OCI-LY7 (cell line): Measurements from ENCODE around the gene AOAH. TPM values are rescaled to one million over a fixed set of nuclear protein-coding genes. Genes with fewer than 3 reads are reported as not detected.

ENCODE experiments used
- BruUV-seq: library from RNA; stranded (reverse); fragments of 400-500 nt; replicated peaks from 2 replicates; lab custom pipeline; 2021; lab: Mats Ljungman, UMichigan
- CTCF ChIA-PET: fragments of 300-600 bp; sonication (Branson Sonifier 250); formaldehyde crosslinking; loops from one replicate; lab custom pipeline; 2022; ENCODE audit warnings: antibody characterized with exemption; ENCODE audit not compliant: unreplicated experiment; lab: Charles Lee
- POLR2A ChIA-PET: fragments of 300-600 bp; sonication (Branson Sonifier 250); formaldehyde crosslinking; loops from one replicate; lab custom pipeline; 2022; ENCODE audit warnings: antibody characterized with exemption; lab: Charles Lee
- DNase-seq: peaks from one replicate; pipeline ENCODE4 v3.0.0-alpha.2; 2015; ENCODE audit warnings: low spot score
- H2AFZ ChIP-seq: fragments of 200-600 bp; sonication (generic), shearing (Covaris generic); 2 replicates; pipeline ENCODE4 v1.6.1; 2014; ENCODE audit warnings: mild to moderate bottlenecking, antibody characterized with exemption, low read length, moderate library complexity
- H3K27ac ChIP-seq: fragments of 200-600 bp; sonication (generic); 2 replicates; pipeline ENCODE4 v1.5.1; 2014; ENCODE audit warnings: mixed run types, low read depth, mild to moderate bottlenecking, moderate library complexity, low read length, inconsistent platforms; ENCODE audit not compliant: poor library complexity, severe bottlenecking
- H3K36me3 ChIP-seq: fragments of 200-600 bp; sonication (generic); 2 replicates; pipeline ENCODE4 v1.6.1; 2014; ENCODE audit warnings: mild to moderate bottlenecking, antibody characterized with exemption, low read length, moderate library complexity, mixed read lengths; ENCODE audit not compliant: insufficient read depth
- H3K4me1 ChIP-seq: fragments of 200-600 bp; sonication (generic); 2 replicates; pipeline ENCODE4 v1.5.1; 2014; ENCODE audit warnings: mild to moderate bottlenecking, low read length; ENCODE audit not compliant: insufficient read depth, poor library complexity, severe bottlenecking
- H3K4me2 ChIP-seq: fragments of 200-600 bp; sonication (generic); 2 replicates; pipeline ENCODE4 v1.6.1; 2014; ENCODE audit warnings: mild to moderate bottlenecking, low read length
- H3K4me3 ChIP-seq: fragments of 200-600 bp; sonication (generic); 2 replicates; pipeline ENCODE4 v1.5.1; 2014; ENCODE audit warnings: mild to moderate bottlenecking, low read depth, low read length; ENCODE audit not compliant: poor library complexity, severe bottlenecking
- H3K79me2 ChIP-seq: fragments of 200-600 bp; sonication (generic); 2 replicates; pipeline ENCODE4 v1.6.1; 2016; ENCODE audit warnings: low read depth, mild to moderate bottlenecking, low read length, moderate library complexity, mixed read lengths; ENCODE audit not compliant: insufficient read depth
- H3K9me2 ChIP-seq: fragments of 200-600 bp; sonication (generic); 2 replicates; pipeline ENCODE4 v1.6.1; 2016; ENCODE audit warnings: mild to moderate bottlenecking, low read length, mixed read lengths; ENCODE audit not compliant: insufficient read depth
- H3K9me3 ChIP-seq: fragments of 200-600 bp; sonication (generic); 2 replicates; pipeline ENCODE4 v1.6.1; 2014; ENCODE audit warnings: mild to moderate bottlenecking, mixed run types, low read length, mixed read lengths
- H4K20me1 ChIP-seq: fragments of 200-600 bp; sonication (generic); 2 replicates; pipeline ENCODE4 v1.6.1; 2014; ENCODE audit warnings: mild to moderate bottlenecking, antibody characterized with exemption, low read length, moderate library complexity, mixed read lengths; ENCODE audit not compliant: insufficient read depth
- EZH2phosphoT487 ChIP-seq: fragments of 200-600 bp; sonication (generic); IDR thresholded peaks from 2 replicates; pipeline ENCODE4 v1.6.1; 2018; ENCODE audit warnings: low read depth, borderline replicate concordance, mild to moderate bottlenecking, mixed run types, antibody characterized with exemption, low read length, moderate library complexity, mixed read lengths
- intact Hi-C: fragments of 100-400 bp; cut with micrococcal nuclease; formaldehyde crosslinking; loops from one replicate; pipeline ENCODE4 v1.10.0; 2022; ENCODE audit not compliant: unreplicated experiment
- total RNA-seq, 2 experiments: library from RNA; depleted of rRNA in 1 of 2; stranded (reverse); fragments of >200 nt in 1 of 2; shearing (Covaris generic) in 1 of 2; gene quantifications; 2 replicates each; pipeline ENCODE4 v1.2.3, GENCODE V29; 2014 to 2022
- TF ChIP-seq, protein P1 (sequence below): fragments of 200-600 bp; sonication (generic); conservative IDR thresholded peaks from 2 replicates; pipeline ENCODE4 v1.5.1; 2014; ENCODE audit warnings: mild to moderate bottlenecking, antibody characterized with exemption, low read length, moderate library complexity, mixed read lengths

The AOAH gene
- total RNA-seq, 2 experiments from 2014 or later: 0.13 to 0.61 TPM

DNA sequence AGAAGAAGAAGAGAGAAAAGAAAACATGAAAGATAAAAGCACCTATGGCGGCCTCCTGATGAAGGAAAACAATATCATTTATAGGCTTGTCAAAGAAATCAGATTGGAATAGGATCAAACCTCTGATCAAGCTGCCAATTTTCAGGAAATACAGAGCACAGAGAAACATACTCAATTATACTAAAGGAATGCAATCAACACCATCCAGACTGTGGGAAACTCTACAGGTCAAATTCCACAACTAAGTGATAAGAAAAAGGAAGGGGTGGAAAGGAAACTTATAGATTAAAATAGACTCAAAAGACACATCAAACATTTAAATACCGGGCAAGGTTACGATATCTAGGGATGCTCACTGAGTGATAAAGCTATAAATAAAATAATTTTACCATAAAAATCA is 39.3 kb downstream of the AOAH start:
- Histone ChIP-seq H3K36me3 (no peaks in the 10 kb centered on the region), H3K9me2 (no peaks in the 10 kb centered on the region), H3K4me2 (no peak overlapping the region), H3K9me3 (no peaks in the 10 kb centered on the region), H3K79me2 (no peaks in the 10 kb centered on the region), H2AFZ (no peak overlapping the region), H3K4me1 (no peaks in the 10 kb centered on the region), H3K27ac (no peak overlapping the region), H3K4me3 (no peak overlapping the region), H4K20me1 (no peaks in the 10 kb centered on the region)
- intact Hi-C loops: no loop called here
- POLR2A ChIA-PET: interaction anchor here (0.9 kb wide), 2 partner anchors 27 to 39 kb away, joined by 3 to 7 read pairs; no protein-coding TSS in a partner anchor
- TF ChIP-seq, protein P1, sequence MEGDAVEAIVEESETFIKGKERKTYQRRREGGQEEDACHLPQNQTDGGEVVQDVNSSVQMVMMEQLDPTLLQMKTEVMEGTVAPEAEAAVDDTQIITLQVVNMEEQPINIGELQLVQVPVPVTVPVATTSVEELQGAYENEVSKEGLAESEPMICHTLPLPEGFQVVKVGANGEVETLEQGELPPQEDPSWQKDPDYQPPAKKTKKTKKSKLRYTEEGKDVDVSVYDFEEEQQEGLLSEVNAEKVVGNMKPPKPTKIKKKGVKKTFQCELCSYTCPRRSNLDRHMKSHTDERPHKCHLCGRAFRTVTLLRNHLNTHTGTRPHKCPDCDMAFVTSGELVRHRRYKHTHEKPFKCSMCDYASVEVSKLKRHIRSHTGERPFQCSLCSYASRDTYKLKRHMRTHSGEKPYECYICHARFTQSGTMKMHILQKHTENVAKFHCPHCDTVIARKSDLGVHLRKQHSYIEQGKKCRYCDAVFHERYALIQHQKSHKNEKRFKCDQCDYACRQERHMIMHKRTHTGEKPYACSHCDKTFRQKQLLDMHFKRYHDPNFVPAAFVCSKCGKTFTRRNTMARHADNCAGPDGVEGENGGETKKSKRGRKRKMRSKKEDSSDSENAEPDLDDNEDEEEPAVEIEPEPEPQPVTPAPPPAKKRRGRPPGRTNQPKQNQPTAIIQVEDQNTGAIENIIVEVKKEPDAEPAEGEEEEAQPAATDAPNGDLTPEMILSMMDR: no peak
- TF ChIP-seq EZH2phosphoT487: no peak
- DNase-seq: no peak
- CTCF ChIA-PET: no interaction called here
- no TSS peak for BruUV-seq

DNA sequence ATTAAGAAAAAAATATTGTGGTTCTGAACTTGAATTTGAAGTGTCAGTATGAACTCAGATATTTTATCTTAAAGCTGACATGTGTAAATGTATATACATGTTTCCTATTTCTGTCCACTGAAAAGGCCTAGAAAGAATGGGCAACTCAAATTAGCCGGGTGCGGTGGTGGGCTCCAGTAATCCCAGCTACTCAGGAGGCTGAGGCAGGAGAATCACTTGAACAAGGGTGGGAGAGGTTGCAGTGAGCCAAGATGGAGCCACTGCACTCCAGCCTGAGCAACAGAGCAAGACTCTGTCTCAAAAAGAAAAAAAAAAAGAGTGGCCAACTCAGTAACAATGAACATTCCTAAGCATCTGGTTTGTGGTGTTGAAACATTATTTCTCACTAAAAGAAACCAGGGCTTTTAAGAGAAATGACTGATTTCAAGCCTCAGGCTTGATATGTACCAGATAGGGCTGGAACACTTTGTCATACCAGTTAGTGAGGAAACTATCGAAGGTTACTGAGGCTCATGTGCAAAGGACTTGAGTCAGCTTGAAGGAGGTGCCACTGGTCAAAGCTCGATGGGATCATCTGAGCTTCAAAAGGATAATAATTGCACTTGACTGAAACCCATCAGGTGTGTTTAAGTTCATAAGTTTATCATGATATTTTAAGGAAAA is 40.5 kb downstream of the AOAH start:
- no peak overlapping the region for H3K27ac ChIP-seq
- intact Hi-C loops: no loop called here
- no TSS peak for BruUV-seq
- no peak for DNase-seq
- no peak overlapping the region for H3K4me3 ChIP-seq
- H3K9me2 ChIP-seq: no peaks in the 10 kb centered on the region
- ChIA-PET CTCF (no interaction called here), POLR2A (interaction anchor here (0.6 kb wide), 1 partner anchor 99 kb away, joined by 3 read pairs; no protein-coding TSS in a partner anchor)
- H3K4me1 ChIP-seq: no peaks in the 10 kb centered on the region
- no peaks in the 10 kb centered on the region for H3K36me3 ChIP-seq
- H3K4me2 ChIP-seq: no peak overlapping the region
- no peaks in the 10 kb centered on the region for H3K9me3 ChIP-seq
- no peaks in the 10 kb centered on the region for H4K20me1 ChIP-seq
- H2AFZ ChIP-seq: no peak overlapping the region
- no peaks in the 10 kb centered on the region for H3K79me2 ChIP-seq
- no peak for TF ChIP-seq EZH2phosphoT487
- TF ChIP-seq, protein P1: no peak

GRCh38 chr7:36683111-36683510 is 41.2 kb downstream of the AOAH start:
- Histone ChIP-seq H3K36me3 (no peaks in the 10 kb centered on the region), H3K27ac (no peak overlapping the region), H3K9me3 (no peaks in the 10 kb centered on the region), H3K4me1 (no peaks in the 10 kb centered on the region), H3K4me3 (no peak overlapping the region), H2AFZ (no peak overlapping the region), H3K79me2 (no peaks in the 10 kb centered on the region), H3K4me2 (no peak overlapping the region), H4K20me1 (no peaks in the 10 kb centered on the region), H3K9me2 (no peaks in the 10 kb centered on the region)
- ChIA-PET POLR2A (no interaction called here), CTCF (no interaction called here)
- DNase-seq: no peak
- TF ChIP-seq, protein P1: no peak
- no peak for TF ChIP-seq EZH2phosphoT487
- BruUV-seq: no TSS peak
- intact Hi-C loops: no loop called here
